Central memory CD8-positive, alpha-beta T cell (primary cell): Measurements from ENCODE around the gene LMBR1L.
"Not testable (repeated sequence)": the region's sequence is repeated elsewhere in the genome, so short reads cannot be mapped to it uniquely, and the experiment has no call there.

Experiments
- ATAC-seq: fragments of 150-1000 bp; cut with Tn5 transposase; replicated peaks from 2 replicates; pipeline ENCODE4 v1.10.0; 2022; ENCODE audit warnings: mild to moderate bottlenecking, moderate FRiP score, moderate number of reproducible peaks; ENCODE audit not compliant: poor library complexity, severe bottlenecking; ENCODE audit errors: extremely low read depth
- DNase-seq, 2 donors: peaks; one replicate each; pipeline ENCODE4 v3.0.0; 2021; ENCODE audit warnings: low spot score in 2 of 2
- H3K27ac Mint-ChIP-seq: one replicate; pipeline ENCODE4 v1.8.0; 2022; ENCODE audit warnings: low read depth, mild to moderate bottlenecking, moderate library complexity, mixed read lengths
- H3K27me3 Mint-ChIP-seq: one replicate; pipeline ENCODE4 v1.8.0; 2022; ENCODE audit warnings: mixed read lengths
- H3K36me3 Mint-ChIP-seq: one replicate; pipeline ENCODE4 v1.8.0; 2022; ENCODE audit warnings: mild to moderate bottlenecking, moderate library complexity, mixed read lengths; ENCODE audit not compliant: insufficient read depth
- H3K4me1 Mint-ChIP-seq: one replicate; pipeline ENCODE4 v1.8.0; 2022; ENCODE audit warnings: mixed read lengths
- H3K4me3 Mint-ChIP-seq: one replicate; pipeline ENCODE4 v1.8.0; 2022; ENCODE audit warnings: mild to moderate bottlenecking, moderate library complexity, mixed read lengths
- H3K9me3 Mint-ChIP-seq: one replicate; pipeline ENCODE4 v1.8.0; 2022; ENCODE audit warnings: mixed read lengths

Gene LMBR1L

DNA sequence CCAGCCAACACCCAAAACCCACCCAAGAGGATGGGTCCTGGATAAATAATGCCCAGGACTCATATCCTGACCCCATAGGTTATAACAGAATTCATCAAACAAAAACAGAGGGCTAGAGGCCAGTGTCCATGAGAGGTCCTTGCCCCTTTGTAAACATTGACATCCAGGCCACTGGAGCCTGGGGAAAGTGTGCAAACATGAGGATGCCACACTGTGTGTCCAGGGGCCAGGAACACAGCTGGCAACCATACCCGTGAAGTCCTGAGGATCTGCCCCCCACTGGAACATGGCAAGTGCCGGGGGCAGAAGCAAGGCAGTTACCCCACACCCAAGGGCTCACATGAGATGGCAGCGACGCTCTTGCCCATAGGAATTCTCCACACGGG lies 45.9 kb downstream of the LMBR1L start:
- Mint-ChIP-seq H3K27me3 (no peaks in the 10 kb centered on the region), H3K27ac (no peak overlapping the region), H3K4me3 (no peak overlapping the region), H3K9me3 (no peaks in the 10 kb centered on the region), H3K4me1 (peaks cover 23% of the 10 kb centered on the region), H3K36me3 (peaks cover 16% of the 10 kb centered on the region)
- no peak for ATAC-seq
- DNase-seq, result no peak

- Mint-ChIP-seq H3K4me3 (peak overlapping the region; percentile 18), H3K4me1 (peaks cover 37% of the 10 kb centered on the region), H3K36me3 (peaks cover 23% of the 10 kb centered on the region)
- not testable (repeated sequence) for DNase-seq, H3K9me3 Mint-ChIP-seq, H3K27ac Mint-ChIP-seq, H3K27me3 Mint-ChIP-seq, ATAC-seq
Measured at GRCh38 chr12:49061916-49062315, 48.7 kb downstream of the LMBR1L start.

GRCh38 chr12:49061157-49061650 lies 49.4 kb downstream of the LMBR1L start:
- ATAC-seq, result no peak
- no peaks in the 10 kb centered on the region for H3K9me3 Mint-ChIP-seq

DNA sequence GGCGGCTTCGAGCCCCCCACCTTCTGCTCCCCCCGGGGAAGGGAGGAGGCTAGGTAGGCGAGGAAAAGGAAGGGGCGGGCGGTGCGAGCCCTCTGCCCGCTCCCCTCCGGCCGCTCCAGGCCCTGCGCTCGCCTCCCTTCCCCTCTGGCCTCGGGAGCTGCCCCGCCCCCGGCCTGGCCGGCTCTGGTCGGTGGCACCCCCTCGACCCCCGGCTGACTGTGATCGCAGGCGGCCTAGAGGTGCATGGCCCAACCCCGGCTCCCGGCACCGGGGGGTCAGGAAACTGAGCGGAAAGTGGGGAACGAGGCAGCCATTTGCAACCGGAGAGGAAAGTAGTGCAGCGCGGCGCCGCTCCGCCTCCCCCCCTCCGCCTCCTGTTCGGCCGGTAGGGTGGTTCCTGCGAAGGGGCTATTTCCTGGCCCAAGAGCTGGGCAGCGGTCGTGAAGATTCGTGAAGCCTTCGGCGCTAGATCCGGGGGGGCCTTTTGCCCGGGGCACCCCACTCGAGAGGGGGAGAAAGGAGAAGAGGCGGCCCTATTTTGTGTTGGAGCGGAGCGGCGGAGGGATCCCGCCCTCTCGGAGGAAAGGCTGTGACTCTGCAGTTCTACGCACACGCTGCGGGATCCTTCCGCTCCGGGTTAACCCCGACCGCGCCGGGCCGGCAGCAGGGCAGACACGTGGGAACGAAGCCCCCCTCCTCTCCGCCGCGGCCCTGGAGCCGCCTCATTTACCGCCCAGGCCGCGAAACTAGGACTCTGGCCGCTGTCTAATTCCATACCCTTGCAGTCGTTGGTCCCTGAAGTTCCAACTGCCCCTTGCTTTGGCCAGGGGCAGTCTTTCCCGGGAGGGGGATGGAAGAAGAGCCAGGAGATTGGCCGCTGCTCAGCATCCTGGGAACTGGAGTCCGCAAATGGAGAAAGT lies 50.1 kb downstream of the LMBR1L start, which contains the start of gene KMT2D:
KMT2D (minus strand) TSS at position 558 of the 920 bp plus-strand sequence. CDS start 5,470 bp downstream, outside the sequence.
- DNase-seq (peak; percentile 78 to 84), ATAC-seq (peak; percentile 71)
- peak within 1 kb of the TSS; percentile 91 for H3K27ac Mint-ChIP-seq
- peaks cover 27% of the 10 kb centered on the region for H3K36me3 Mint-ChIP-seq
- peaks cover 52% of the 10 kb centered on the region for H3K4me1 Mint-ChIP-seq
- peak within 1 kb of the TSS; percentile 93 for H3K4me3 Mint-ChIP-seq
- H3K9me3 Mint-ChIP-seq, result no peaks in the 10 kb centered on the region
- no peaks in the 10 kb centered on the region for H3K27me3 Mint-ChIP-seq

More at GRCh38 chr12:49061157-49061650, 49.4 kb downstream of the LMBR1L start:
- H3K36me3 Mint-ChIP-seq, result peaks cover 24% of the 10 kb centered on the region
- no peaks in the 10 kb centered on the region for H3K27me3 Mint-ChIP-seq
- DNase-seq, result no peak
- peak overlapping the region; percentile 93 for H3K4me3 Mint-ChIP-seq
- H3K27ac Mint-ChIP-seq, result peak overlapping the region; percentile 91
- H3K4me1 Mint-ChIP-seq, result peaks cover 45% of the 10 kb centered on the region

DNA sequence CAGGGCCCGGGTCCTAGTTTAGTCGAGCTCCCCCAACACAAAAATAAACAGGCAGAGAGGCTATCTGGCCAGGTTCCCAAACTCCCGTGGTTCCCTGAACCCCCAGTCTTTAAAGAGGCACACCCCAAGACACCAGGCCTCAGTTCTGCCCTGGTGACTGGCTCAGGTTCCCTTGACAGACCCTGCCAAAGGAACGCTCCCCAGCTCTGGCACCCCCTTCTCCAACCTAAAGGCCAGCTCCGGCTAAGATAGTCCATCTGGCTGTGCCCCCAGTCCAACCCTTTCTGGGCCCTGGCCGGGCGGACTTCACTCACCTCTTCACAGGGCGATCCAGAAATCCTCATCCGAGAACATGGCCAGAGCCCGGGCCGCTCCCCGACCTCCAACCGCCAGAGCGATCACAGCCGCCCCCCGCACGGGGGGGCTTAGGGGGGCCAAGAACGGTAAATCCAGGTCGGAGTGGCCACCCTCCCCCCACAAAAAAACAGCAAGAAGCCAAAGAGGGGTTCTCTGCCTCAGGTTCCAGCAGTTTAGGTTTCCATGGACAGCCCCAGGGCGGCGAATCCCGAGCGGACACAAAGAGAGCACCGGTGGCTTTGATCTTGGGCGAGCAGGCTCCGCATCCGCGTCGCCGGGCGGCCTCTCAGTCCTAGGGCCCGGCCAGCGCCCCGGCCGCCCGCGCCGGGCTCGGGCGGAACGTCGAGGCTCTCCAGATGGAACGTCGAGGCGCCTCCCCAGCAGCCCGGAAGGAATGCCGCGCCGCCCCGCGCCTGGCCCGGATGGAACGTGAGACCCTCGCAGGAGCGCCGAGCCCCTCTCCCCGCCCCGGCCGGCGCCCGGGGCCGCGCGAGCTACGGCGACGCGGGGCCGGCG lies 51.1 kb downstream of the LMBR1L start:
- Mint-ChIP-seq H3K9me3 (no peaks in the 10 kb centered on the region), H3K27me3 (no peaks in the 10 kb centered on the region), H3K4me1 (peaks cover 61% of the 10 kb centered on the region), H3K36me3 (peaks cover 35% of the 10 kb centered on the region), H3K4me3 (peak overlapping the region; percentile 93), H3K27ac (peak overlapping the region; percentile 60)
- ATAC-seq (peak; percentile 7), DNase-seq (no peak)

GRCh38 chr12:49059045-49059298 lies 51.7 kb downstream of the LMBR1L start:
- DNase-seq, result no peak
- Mint-ChIP-seq H3K9me3 (no peaks in the 10 kb centered on the region), H3K36me3 (peaks cover 35% of the 10 kb centered on the region), H3K4me3 (peak overlapping the region; percentile 93), H3K27ac (peak overlapping the region; percentile 60), H3K4me1 (peaks cover 60% of the 10 kb centered on the region), H3K27me3 (no peaks in the 10 kb centered on the region)
- no peak for ATAC-seq

- ATAC-seq, result no peak
- DNase-seq, result no peak
Measured at GRCh38 chr12:49058366-49059044, 52.1 kb downstream of the LMBR1L start.

GRCh38 chr12:49057888-49058287 lies 52.8 kb downstream of the LMBR1L start:
- H3K4me1 Mint-ChIP-seq, result peaks cover 57% of the 10 kb centered on the region
- H3K4me3 Mint-ChIP-seq, result peak overlapping the region; percentile 93
- DNase-seq (no peak), ATAC-seq (no peak)
- H3K27me3 Mint-ChIP-seq, result no peaks in the 10 kb centered on the region
- H3K27ac Mint-ChIP-seq, result peak overlapping the region; percentile 60
- no peaks in the 10 kb centered on the region for H3K9me3 Mint-ChIP-seq
- H3K36me3 Mint-ChIP-seq, result peaks cover 35% of the 10 kb centered on the region

More at GRCh38 chr12:49058366-49059044, 52.1 kb downstream of the LMBR1L start:
- Mint-ChIP-seq H3K9me3 (no peaks in the 10 kb centered on the region), H3K27me3 (no peaks in the 10 kb centered on the region), H3K4me1 (peaks cover 57% of the 10 kb centered on the region), H3K36me3 (peaks cover 34% of the 10 kb centered on the region), H3K4me3 (peak overlapping the region; percentile 93), H3K27ac (peak overlapping the region; percentile 60)

- Mint-ChIP-seq H3K27me3 (no peaks in the 10 kb centered on the region), H3K9me3 (no peaks in the 10 kb centered on the region), H3K4me1 (peaks cover 65% of the 10 kb centered on the region), H3K36me3 (peaks cover 46% of the 10 kb centered on the region), H3K4me3 (peak overlapping the region; percentile 93), H3K27ac (peak overlapping the region; percentile 60)
- ATAC-seq, result peak; percentile 67
- peak in 1 of 2 donors; percentile 35 for DNase-seq
Measured at GRCh38 chr12:49055978-49056754, 54.5 kb downstream of the LMBR1L start.

GRCh38 chr12:49055092-49055491 lies 55.6 kb downstream of the LMBR1L start:
- Mint-ChIP-seq H3K36me3 (peaks cover 44% of the 10 kb centered on the region), H3K4me3 (no peak overlapping the region), H3K27me3 (no peaks in the 10 kb centered on the region), H3K27ac (peak overlapping the region; percentile 70), H3K4me1 (peaks cover 71% of the 10 kb centered on the region), H3K9me3 (no peaks in the 10 kb centered on the region)
- DNase-seq (no peak), ATAC-seq (no peak)

DNA sequence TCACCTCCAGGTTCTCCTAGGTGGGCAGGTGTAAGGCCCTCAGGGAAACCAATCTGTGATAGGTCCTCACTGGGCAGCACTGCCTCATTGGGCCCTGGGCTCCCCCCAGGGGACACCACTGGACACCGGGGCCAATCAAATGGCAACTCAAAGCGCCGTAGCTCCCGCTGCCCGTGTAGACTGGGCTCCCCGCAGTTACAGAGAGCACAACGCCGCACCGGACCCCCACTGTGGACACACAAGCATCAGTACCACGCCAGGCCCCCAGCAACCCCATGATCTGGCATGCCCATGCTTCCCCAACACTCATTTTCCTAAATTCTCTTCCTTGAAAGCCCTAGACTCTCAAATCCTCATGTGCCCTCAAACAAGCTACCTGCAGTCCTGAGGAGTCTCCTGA lies 56.1 kb downstream of the LMBR1L start:
- Mint-ChIP-seq H3K9me3 (no peaks in the 10 kb centered on the region), H3K27me3 (no peaks in the 10 kb centered on the region), H3K36me3 (peaks cover 46% of the 10 kb centered on the region), H3K4me1 (peaks cover 71% of the 10 kb centered on the region), H3K4me3 (no peak overlapping the region), H3K27ac (peak overlapping the region; percentile 70)
- no peak for ATAC-seq
- no peak for DNase-seq
